ENCODE data around the gene MACROH2A2. TPM values are rescaled to one million over a fixed set of nuclear protein-coding genes. Genes with fewer than 3 reads are reported as not detected.

Gene MACROH2A2
- total and polyA plus RNA-seq, 10 donors, result 1.2 to 4.9 (median 3.1) TPM

DNA sequence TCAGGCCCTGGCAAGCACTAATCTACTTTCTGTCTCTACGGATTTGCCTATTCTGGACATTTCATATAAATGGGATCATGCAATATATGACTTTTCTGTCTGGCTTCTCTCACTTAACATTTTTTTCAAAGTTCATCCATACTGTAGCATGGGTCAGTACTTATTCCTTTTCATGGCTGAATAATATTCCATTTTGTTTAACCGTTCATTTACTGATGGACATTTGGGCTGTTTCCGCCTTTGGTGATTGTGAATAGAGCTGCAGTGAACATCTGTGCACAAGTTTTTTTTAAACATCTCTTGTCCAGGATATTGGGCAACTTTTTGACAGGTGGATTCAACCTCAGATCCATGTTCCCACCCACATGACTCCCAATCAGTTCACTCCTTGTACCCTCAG, 49.0 kb downstream of the MACROH2A2 start:
- DNase-seq, result no peak
- Histone ChIP-seq H3K36me3 (peaks cover 0 to 29% (median 0%) of the 10 kb centered on the region in 6 donors), H3K4me3 (no peak overlapping the region), H3K27me3 (replicated peaks in 1 of 7) (no peaks in the 10 kb centered on the region), H3K27ac (no peak overlapping the region), H3K9me3 (no peaks in the 10 kb centered on the region), H3K4me1 (no peaks in the 10 kb centered on the region)
- TF ChIP-seq POLR2AphosphoS5 (IDR thresholded peaks at IDR 0.05) (no peak), POLR2A (IDR thresholded peaks at IDR 0.05) (no peak)
- TF ChIP-seq, protein P1, sequence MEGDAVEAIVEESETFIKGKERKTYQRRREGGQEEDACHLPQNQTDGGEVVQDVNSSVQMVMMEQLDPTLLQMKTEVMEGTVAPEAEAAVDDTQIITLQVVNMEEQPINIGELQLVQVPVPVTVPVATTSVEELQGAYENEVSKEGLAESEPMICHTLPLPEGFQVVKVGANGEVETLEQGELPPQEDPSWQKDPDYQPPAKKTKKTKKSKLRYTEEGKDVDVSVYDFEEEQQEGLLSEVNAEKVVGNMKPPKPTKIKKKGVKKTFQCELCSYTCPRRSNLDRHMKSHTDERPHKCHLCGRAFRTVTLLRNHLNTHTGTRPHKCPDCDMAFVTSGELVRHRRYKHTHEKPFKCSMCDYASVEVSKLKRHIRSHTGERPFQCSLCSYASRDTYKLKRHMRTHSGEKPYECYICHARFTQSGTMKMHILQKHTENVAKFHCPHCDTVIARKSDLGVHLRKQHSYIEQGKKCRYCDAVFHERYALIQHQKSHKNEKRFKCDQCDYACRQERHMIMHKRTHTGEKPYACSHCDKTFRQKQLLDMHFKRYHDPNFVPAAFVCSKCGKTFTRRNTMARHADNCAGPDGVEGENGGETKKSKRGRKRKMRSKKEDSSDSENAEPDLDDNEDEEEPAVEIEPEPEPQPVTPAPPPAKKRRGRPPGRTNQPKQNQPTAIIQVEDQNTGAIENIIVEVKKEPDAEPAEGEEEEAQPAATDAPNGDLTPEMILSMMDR (IDR thresholded peaks at IDR 0.05 in 8 of 11, conservative IDR thresholded peaks at IDR 0.05 in 3 of 11), result no peak
- 62 to 88% (median 77%) methylated on average over 3 of the region's 3 CpGs for WGBS, 5 donors
- intact Hi-C loops (cut with DNase I; ENCODE audit: low total_unique reads), result no loop called here

- Histone ChIP-seq H3K4me1 (no peaks in the 10 kb centered on the region), H3K36me3 (peaks cover 0 to 37% (median 10%) of the 10 kb centered on the region in 6 donors), H3K27me3 (replicated peaks in 1 of 7) (no peaks in the 10 kb centered on the region), H3K9me3 (no peaks in the 10 kb centered on the region), H3K27ac (no peak overlapping the region), H3K4me3 (no peak overlapping the region)
- WGBS, 5 donors, result 74 to 84% (median 79%) methylated on average over 14 to 22 of the region's 22 CpGs
- TF ChIP-seq POLR2AphosphoS5 (IDR thresholded peaks at IDR 0.05), result no peak
- TF ChIP-seq, protein P1 (IDR thresholded peaks at IDR 0.05 in 8 of 11, conservative IDR thresholded peaks at IDR 0.05 in 3 of 11), result peak in 7 of 11 experiments; percentile 5 to 53 (median 40)
- no peak for TF ChIP-seq POLR2A (IDR thresholded peaks at IDR 0.05)
- intact Hi-C loops (cut with DNase I; ENCODE audit: low total_unique reads), result no loop called here
- DNase-seq, result peak; percentile 52
Observed at GRCh38 chr10:70106958-70107791, 54.5 kb downstream of the MACROH2A2 start.

GRCh38 chr10:70109064-70109729, 56.6 kb downstream of the MACROH2A2 start:
- no peaks in the 10 kb centered on the region for H3K4me1 ChIP-seq
- intact Hi-C loops (cut with DNase I; ENCODE audit: low total_unique reads), result no loop called here
- H3K9me3 ChIP-seq, result no peaks in the 10 kb centered on the region
- no peak overlapping the region for H3K27ac ChIP-seq
- DNase-seq, result peak; percentile 42
- TF ChIP-seq POLR2AphosphoS5 (IDR thresholded peaks at IDR 0.05) (no peak), POLR2A (IDR thresholded peaks at IDR 0.05) (no peak)
- TF ChIP-seq, protein P1 (IDR thresholded peaks at IDR 0.05 in 8 of 11, conservative IDR thresholded peaks at IDR 0.05 in 3 of 11), result no peak
- H3K4me3 ChIP-seq, result no peak overlapping the region
- H3K27me3 ChIP-seq (replicated peaks in 1 of 7), result no peaks in the 10 kb centered on the region
- H3K36me3 ChIP-seq, result peaks cover 0 to 57% (median 27%) of the 10 kb centered on the region in 6 donors
- 94 to 97% (median 96%) methylated on average over 17 to 18 of the region's 18 CpGs for WGBS, 5 donors

DNA sequence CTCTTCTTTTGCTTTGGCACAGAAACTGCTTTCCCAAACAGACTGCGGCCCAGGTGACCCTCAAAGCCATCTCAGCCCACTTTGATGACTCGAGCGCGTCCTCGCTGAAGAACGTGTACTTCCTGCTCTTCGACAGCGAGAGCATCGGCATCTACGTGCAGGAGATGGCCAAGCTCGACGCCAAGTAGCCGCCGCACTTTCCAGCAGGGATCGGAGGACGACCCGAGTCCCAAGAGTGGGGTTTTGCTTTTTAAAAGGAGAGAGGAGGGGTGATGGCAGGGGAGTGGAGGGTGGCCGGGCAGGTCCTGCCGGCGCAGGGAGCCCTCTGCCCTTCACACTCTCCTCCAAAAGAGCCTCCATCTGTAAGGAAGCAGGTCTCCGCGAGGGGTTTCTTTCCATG, 58.9 kb downstream of the MACROH2A2 start:
- 92 to 98% (median 95%) methylated on average over 22 of the region's 22 CpGs for WGBS, 5 donors

More for the DNA sequence above, 58.9 kb downstream of the MACROH2A2 start:
- intact Hi-C loops (cut with DNase I; ENCODE audit: low total_unique reads), result no loop called here
- TF ChIP-seq POLR2A (IDR thresholded peaks at IDR 0.05), result no peak
- TF ChIP-seq, protein P1 (IDR thresholded peaks at IDR 0.05 in 8 of 11, conservative IDR thresholded peaks at IDR 0.05 in 3 of 11), result no peak
- TF ChIP-seq POLR2AphosphoS5 (IDR thresholded peaks at IDR 0.05), result no peak
- Histone ChIP-seq H3K27ac (no peak overlapping the region), H3K36me3 (peaks cover 0 to 70% (median 29%) of the 10 kb centered on the region in 6 donors), H3K4me3 (no peak overlapping the region), H3K9me3 (no peaks in the 10 kb centered on the region), H3K4me1 (peaks cover 0 to 10% (median 6%) of the 10 kb centered on the region in 6 donors), H3K27me3 (replicated peaks in 1 of 7) (no peaks in the 10 kb centered on the region)
- DNase-seq, result peak; percentile 70
